Naive thymus-derived CD8-positive, alpha-beta T cell (primary cell): Measurements from ENCODE around the gene EIF3L. TPM values are rescaled to one million over a fixed set of nuclear protein-coding genes. Genes with fewer than 3 reads are reported as not detected.

Experiments used
- ATAC-seq, 2 donors: fragments of 150-1000 bp; cut with Tn5 transposase in 1 of 2; sonication (Bioruptor Pico), chemical (Tn5 transposase) in 1 of 2; 1 replicate in 1 of 2; 2 replicates in 1 of 2; pipeline ENCODE4 v1.10.0; 2021; ENCODE audit warnings: mild to moderate bottlenecking in 2 of 2, moderate library complexity in 2 of 2
- POLR2A ChIA-PET: fragments of 350-600 bp; sonication (Branson Sonifier 250); formaldehyde crosslinking; loops from one replicate; lab custom pipeline; 2021; ENCODE audit warnings: antibody characterized with exemption; lab: Charles Lee
- DNase-seq, 10 donors: peaks; one replicate each; pipeline versions ENCODE4 v3.0.0 to v3.0.0-alpha.2; 2020 to 2022
- H3K27ac Mint-ChIP-seq, 10 donors: one replicate each; pipeline ENCODE4 v1.8.0; 2020 to 2022; ENCODE audit warnings: mild to moderate bottlenecking in 10 of 10, mixed read lengths in 10 of 10, moderate library complexity in 4 of 10, inconsistent platforms in 1 of 10
- H3K27me3 Mint-ChIP-seq, 5 donors: one replicate each; pipeline ENCODE4 v1.8.0; 2021 to 2022; ENCODE audit warnings: mixed read lengths in 5 of 5
- H3K36me3 Mint-ChIP-seq, 3 donors: one replicate each; pipeline ENCODE4 v1.8.0; 2020 to 2022; ENCODE audit warnings: mixed read lengths in 3 of 3, mild to moderate bottlenecking in 2 of 3, inconsistent platforms in 1 of 3
- H3K4me1 Mint-ChIP-seq, 4 donors: one replicate each; pipeline ENCODE4 v1.8.0; 2021 to 2022; ENCODE audit warnings: mixed read lengths in 4 of 4
- H3K4me3 Mint-ChIP-seq, 10 donors: one replicate each; pipeline ENCODE4 v1.8.0; 2020 to 2022; ENCODE audit warnings: mild to moderate bottlenecking in 10 of 10, mixed read lengths in 10 of 10, moderate library complexity in 6 of 10, inconsistent platforms in 1 of 10
- H3K9me3 Mint-ChIP-seq, 9 donors: one replicate each; pipeline ENCODE4 v1.8.0; 2020 to 2022; ENCODE audit warnings: mixed read lengths in 9 of 9, mild to moderate bottlenecking in 3 of 9, inconsistent platforms in 1 of 9, moderate library complexity in 1 of 9
- polyA plus RNA-seq, 3 donors: library from polyadenylated mRNA; unstranded; fragments of 300-500 nt; fragmentation: Illumina TruSeq; gene quantifications; one replicate each; pipeline ENCODE4 v1.2.3, GENCODE V29; 2021
- total RNA-seq, 8 experiments: library from RNA in 2 of 8; stranded (reverse) in 2 of 8; gene quantifications; one replicate each; pipeline ENCODE4 v1.2.3 and lab custom pipeline; 2021 to 2026

Gene EIF3L
- total and polyA plus RNA-seq, 5 experiments from 2014 or later = 310 to 544 (median 395) TPM

- no peak for DNase-seq
- Mint-ChIP-seq H3K9me3 (no peaks in the 10 kb centered on the region), H3K4me1 (peaks cover 0 to 5% (median 0%) of the 10 kb centered on the region in 4 donors), H3K27me3 (no peaks in the 10 kb centered on the region), H3K4me3 (no peak overlapping the region), H3K36me3 (peaks cover 0 to 61% (median 6%) of the 10 kb centered on the region in 3 donors), H3K27ac (no peak overlapping the region)
- no peak for ATAC-seq
- POLR2A ChIA-PET = interaction anchor here (2.2 kb wide), 1 partner anchor 12 kb away, joined by 8 read pairs; the partner anchor contains the start of gene ANKRD54
Measured at GRCh38 chr22:37832022-37832857, 17.0 kb upstream of the EIF3L start.

- Mint-ChIP-seq H3K27me3 (no peaks in the 10 kb centered on the region), H3K27ac (peak overlapping the region in 6 of 10 donors; percentile 24 to 63 (median 38)), H3K4me3 (peak overlapping the region; percentile 56 to 83 (median 65)), H3K4me1 (peaks cover 7 to 22% (median 20%) of the 10 kb centered on the region in 4 donors), H3K9me3 (peaks cover 0 to 2% (median 0%) of the 10 kb centered on the region in 9 donors), H3K36me3 (peaks cover 0 to 27% (median under 1%) of the 10 kb centered on the region in 3 donors)
- no peak for ATAC-seq
- DNase-seq = no peak
- POLR2A ChIA-PET = interaction anchor here (0.6 to 1.2 kb wide), 4 partner anchors 14 to 295 kb away, joined by 3 read pairs; partner anchors contain the start of gene GALR3
Measured at GRCh38 chr22:37842015-37842793, 7.0 kb upstream of the EIF3L start.

GRCh38 chr22:37843741-37844089, 5.5 kb upstream of the EIF3L start:
- H3K27ac Mint-ChIP-seq = peak overlapping the region in 9 of 10 donors; percentile 75 to 94 (median 87)
- POLR2A ChIA-PET = interaction anchor here (0.5 to 1.9 kb wide), 16 partner anchors 9 to 1466 kb away, joined by 3 to 10 read pairs (median 5); partner anchors contain the start of genes C22orf23, GGA1, MICALL1 and POLR2F
- ATAC-seq (peak; percentile 31 to 43), DNase-seq (peak in 3 of 10 donors; percentile 22 to 77 (median 51))
- peaks cover 0 to 12% (median 0%) of the 10 kb centered on the region in 3 donors for H3K36me3 Mint-ChIP-seq
- H3K27me3 Mint-ChIP-seq = no peaks in the 10 kb centered on the region
- H3K9me3 Mint-ChIP-seq = peaks cover 0 to 2% (median 0%) of the 10 kb centered on the region in 9 donors
- peaks cover 9 to 34% (median 30%) of the 10 kb centered on the region in 4 donors for H3K4me1 Mint-ChIP-seq
- H3K4me3 Mint-ChIP-seq = peak overlapping the region; percentile 77 to 92 (median 88)

DNA sequence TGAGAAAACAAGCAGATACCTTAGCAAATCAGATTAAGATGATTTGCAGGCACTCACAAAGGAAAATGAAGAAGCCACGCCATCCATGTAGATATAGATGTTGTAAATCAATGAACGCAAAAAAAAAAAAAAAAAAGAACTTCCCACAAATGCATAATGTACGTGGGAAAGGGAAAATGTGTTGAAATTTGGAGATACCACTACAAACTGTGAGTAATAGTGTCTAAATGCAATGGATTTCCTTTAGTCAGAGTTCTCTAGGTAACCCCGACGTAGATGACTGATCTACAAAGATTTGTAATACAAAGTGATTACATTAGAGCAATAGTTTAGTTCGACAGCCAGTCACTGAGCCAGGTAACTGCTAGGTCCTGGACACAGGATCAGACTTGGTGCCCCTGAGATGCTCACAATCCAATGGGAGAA, 4.3 kb upstream of the EIF3L start:
- DNase-seq (no peak), ATAC-seq (no peak)
- POLR2A ChIA-PET = interaction anchor here (0.7 to 1.9 kb wide), 13 partner anchors 10 to 237 kb away, joined by 3 to 10 read pairs (median 5); partner anchors contain the start of gene GGA1
- H3K27me3 Mint-ChIP-seq = no peaks in the 10 kb centered on the region
- peaks cover 0 to 2% (median 0%) of the 10 kb centered on the region in 9 donors for H3K9me3 Mint-ChIP-seq
- peaks cover 0 to 4% (median 0%) of the 10 kb centered on the region in 3 donors for H3K36me3 Mint-ChIP-seq
- H3K27ac Mint-ChIP-seq = peak overlapping the region in 8 of 10 donors; percentile 86 to 94 (median 92)
- H3K4me1 Mint-ChIP-seq = peaks cover 16 to 44% (median 41%) of the 10 kb centered on the region in 4 donors
- H3K4me3 Mint-ChIP-seq = peak overlapping the region; percentile 76 to 93 (median 88)

DNA sequence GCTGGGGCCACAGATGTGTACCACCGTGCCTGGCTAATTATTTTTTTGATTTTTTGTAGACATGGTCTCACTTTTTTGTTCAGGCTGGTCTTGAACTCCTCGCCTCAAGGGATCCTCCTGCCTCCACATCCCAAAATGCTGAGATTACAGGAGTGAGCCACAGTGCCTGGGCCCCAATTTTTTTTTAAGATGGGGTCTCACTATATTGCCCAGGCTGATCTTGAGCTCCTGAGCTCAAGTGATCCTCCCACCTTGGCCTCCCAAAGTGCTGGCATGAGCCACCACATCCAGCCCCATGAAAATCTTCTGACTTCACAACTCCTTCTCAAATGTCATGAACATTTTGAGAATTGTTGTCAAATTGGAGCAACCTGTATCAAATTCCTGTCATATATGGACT, 2.8 kb upstream of the EIF3L start:
- peaks cover 0 to 11% (median 7%) of the 10 kb centered on the region in 3 donors for H3K36me3 Mint-ChIP-seq

DNA sequence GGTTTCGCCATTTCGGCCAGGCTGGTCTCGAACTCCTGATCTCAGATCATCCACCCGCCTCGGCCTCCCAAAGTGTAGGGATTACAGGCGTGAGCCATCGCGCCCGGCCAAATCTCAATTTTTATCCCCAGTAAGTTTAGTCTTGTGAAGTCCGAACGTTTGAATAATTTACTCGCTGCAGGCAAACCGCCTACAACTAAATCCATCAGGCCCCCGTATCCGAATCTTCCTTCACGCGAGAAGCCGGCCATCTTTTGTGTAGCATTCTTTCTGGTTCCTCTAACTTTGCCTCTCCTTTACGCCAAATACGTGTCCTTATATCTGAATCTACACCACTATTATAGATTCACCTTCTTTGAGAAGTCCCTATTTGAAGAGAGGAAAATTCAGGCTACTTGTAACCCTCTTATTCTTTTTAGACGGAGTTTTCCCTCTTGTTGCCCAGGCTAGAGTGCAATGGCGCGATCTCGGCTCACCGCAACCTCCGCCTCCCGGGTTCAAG, 581 bp upstream of the EIF3L start:
- ATAC-seq (no peak), DNase-seq (peak in 5 of 10 donors; percentile 4 to 42 (median 16))
- H3K4me1 Mint-ChIP-seq = peaks cover 21 to 57% (median 48%) of the 10 kb centered on the region in 4 donors
- H3K27ac Mint-ChIP-seq = peak overlapping the region; percentile 97 to 100 (median 99)
- peaks cover 0 to 2% (median 0%) of the 10 kb centered on the region in 9 donors for H3K9me3 Mint-ChIP-seq
- peak overlapping the region; percentile 88 to 99 (median 97) for H3K4me3 Mint-ChIP-seq
- peaks cover 0 to 31% (median 7%) of the 10 kb centered on the region in 3 donors for H3K36me3 Mint-ChIP-seq
- POLR2A ChIA-PET = interaction anchor here (0.7 kb wide), 2 partner anchors 17 to 167 kb away, joined by 3 to 5 read pairs; no protein-coding TSS in a partner anchor
- H3K27me3 Mint-ChIP-seq = no peaks in the 10 kb centered on the region

More for the DNA sequence above, 2.8 kb upstream of the EIF3L start:
- H3K4me3 Mint-ChIP-seq = peak overlapping the region in 5 of 10 donors; percentile 5 to 60 (median 32)
- POLR2A ChIA-PET = no interaction called here
- H3K27me3 Mint-ChIP-seq = no peaks in the 10 kb centered on the region
- no peak for DNase-seq
- peak overlapping the region in 1 of 10 donors; percentile 59 for H3K27ac Mint-ChIP-seq
- H3K4me1 Mint-ChIP-seq = peaks cover 20 to 55% (median 52%) of the 10 kb centered on the region in 4 donors
- H3K9me3 Mint-ChIP-seq = peaks cover 0 to 2% (median 0%) of the 10 kb centered on the region in 9 donors
- ATAC-seq = no peak

DNA sequence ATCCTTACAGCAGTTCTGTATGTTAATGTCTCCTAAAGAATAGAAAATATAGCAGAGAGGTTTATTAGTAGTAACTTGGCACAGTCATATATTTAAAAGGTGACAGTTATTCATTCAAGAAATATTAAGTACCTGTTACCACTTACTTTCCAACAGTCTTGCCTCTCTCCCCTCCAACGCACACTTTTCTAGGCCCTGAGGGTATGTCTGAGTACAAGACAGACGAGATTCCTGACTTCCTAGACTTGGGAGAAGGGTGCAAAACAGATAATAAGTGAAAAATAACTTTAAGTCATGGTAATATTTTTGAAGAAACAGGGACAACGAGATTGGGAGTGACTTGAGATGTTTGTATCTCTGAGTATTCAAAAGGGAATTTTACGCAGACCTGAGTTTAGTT, 1.6 kb downstream of the EIF3L start:
- ATAC-seq = no peak

GRCh38 chr22:37852418-37852817, 3.2 kb downstream of the EIF3L start:
- POLR2A ChIA-PET = interaction anchor here (2.2 kb wide), 1 partner anchor 9 kb away, joined by 6 read pairs; the partner anchor contains the start of gene ANKRD54
- Mint-ChIP-seq H3K27ac (peak overlapping the region in 5 of 10 donors; percentile 40 to 81 (median 56)), H3K4me3 (peak overlapping the region in 1 of 10 donors; percentile 9), H3K9me3 (no peaks in the 10 kb centered on the region), H3K36me3 (peaks cover 0 to 67% (median 15%) of the 10 kb centered on the region in 3 donors), H3K27me3 (no peaks in the 10 kb centered on the region), H3K4me1 (peaks cover 32 to 73% (median 62%) of the 10 kb centered on the region in 4 donors)
- ATAC-seq (no peak), DNase-seq (no peak)

More for the DNA sequence above, 1.6 kb downstream of the EIF3L start:
- Mint-ChIP-seq H3K36me3 (peaks cover 0 to 52% (median 15%) of the 10 kb centered on the region in 3 donors), H3K4me3 (peak overlapping the region; percentile 38 to 99 (median 96)), H3K27me3 (no peaks in the 10 kb centered on the region), H3K4me1 (peaks cover 32 to 72% (median 63%) of the 10 kb centered on the region in 4 donors), H3K9me3 (no peaks in the 10 kb centered on the region), H3K27ac (peak overlapping the region in 9 of 10 donors; percentile 40 to 99 (median 53))
- POLR2A ChIA-PET = no interaction called here
- no peak for DNase-seq

DNA sequence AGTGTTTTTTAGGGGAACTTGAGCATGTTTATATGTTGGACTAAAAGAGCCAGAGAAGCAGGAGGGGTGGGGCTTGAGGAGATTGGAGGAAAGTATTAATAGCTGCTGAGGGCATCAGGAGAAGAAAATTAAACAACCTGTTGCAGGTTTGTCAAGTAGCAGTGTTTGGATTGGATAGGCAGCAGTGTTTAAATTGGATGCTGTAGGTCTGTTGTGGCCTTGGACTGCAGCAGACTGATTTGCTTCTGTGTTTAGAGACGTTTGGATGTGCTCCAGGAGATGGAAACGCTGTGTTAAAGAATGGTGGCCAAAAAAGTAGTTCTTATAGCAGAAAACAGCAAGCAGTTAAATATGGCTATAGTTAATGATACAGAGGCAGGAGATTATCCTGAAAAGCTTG, 5.7 kb downstream of the EIF3L start:
- Mint-ChIP-seq H3K9me3 (no peaks in the 10 kb centered on the region), H3K36me3 (peaks cover 0 to 90% (median 15%) of the 10 kb centered on the region in 3 donors), H3K27me3 (no peaks in the 10 kb centered on the region), H3K4me1 (peaks cover 23 to 55% (median 41%) of the 10 kb centered on the region in 4 donors), H3K27ac (peak overlapping the region in 5 of 10 donors; percentile 6 to 56 (median 17)), H3K4me3 (no peak overlapping the region)
- no peak for ATAC-seq
- POLR2A ChIA-PET = interaction anchor here (1.2 kb wide), 1 partner anchor 11 kb away, joined by 5 read pairs; the partner anchor contains the start of gene ANKRD54
- no peak for DNase-seq

DNA sequence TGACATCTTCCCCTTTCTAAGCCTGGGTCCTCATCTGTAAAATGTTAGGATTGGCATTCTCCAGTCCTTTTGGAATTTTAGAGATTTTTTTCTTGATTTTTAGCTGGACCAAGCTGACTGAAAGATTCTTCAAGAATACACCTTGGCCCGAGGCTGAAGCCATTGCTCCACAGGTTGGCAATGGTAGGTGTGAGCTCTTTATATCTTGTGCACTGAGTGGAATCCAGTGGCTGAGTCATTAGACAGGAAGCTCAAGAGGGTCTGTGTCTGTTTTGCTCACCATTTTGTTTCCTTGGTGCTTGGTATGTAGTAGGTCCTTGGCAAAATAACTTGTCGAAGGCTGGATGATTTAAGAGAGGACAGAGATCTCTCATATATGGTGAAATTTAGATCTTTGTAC, 6.2 kb downstream of the EIF3L start:
- peak overlapping the region in 1 of 10 donors; percentile 30 for H3K4me3 Mint-ChIP-seq
- POLR2A ChIA-PET = interaction anchor here (1.2 kb wide), 1 partner anchor 11 kb away, joined by 5 read pairs; the partner anchor contains the start of gene ANKRD54
- H3K27ac Mint-ChIP-seq = peak overlapping the region in 5 of 10 donors; percentile 1 to 62 (median 22)
- H3K27me3 Mint-ChIP-seq = no peaks in the 10 kb centered on the region
- no peaks in the 10 kb centered on the region for H3K9me3 Mint-ChIP-seq
- peaks cover 23 to 51% (median 38%) of the 10 kb centered on the region in 4 donors for H3K4me1 Mint-ChIP-seq
- DNase-seq (no peak), ATAC-seq (no peak)
- peaks cover 0 to 95% (median 15%) of the 10 kb centered on the region in 3 donors for H3K36me3 Mint-ChIP-seq

DNA sequence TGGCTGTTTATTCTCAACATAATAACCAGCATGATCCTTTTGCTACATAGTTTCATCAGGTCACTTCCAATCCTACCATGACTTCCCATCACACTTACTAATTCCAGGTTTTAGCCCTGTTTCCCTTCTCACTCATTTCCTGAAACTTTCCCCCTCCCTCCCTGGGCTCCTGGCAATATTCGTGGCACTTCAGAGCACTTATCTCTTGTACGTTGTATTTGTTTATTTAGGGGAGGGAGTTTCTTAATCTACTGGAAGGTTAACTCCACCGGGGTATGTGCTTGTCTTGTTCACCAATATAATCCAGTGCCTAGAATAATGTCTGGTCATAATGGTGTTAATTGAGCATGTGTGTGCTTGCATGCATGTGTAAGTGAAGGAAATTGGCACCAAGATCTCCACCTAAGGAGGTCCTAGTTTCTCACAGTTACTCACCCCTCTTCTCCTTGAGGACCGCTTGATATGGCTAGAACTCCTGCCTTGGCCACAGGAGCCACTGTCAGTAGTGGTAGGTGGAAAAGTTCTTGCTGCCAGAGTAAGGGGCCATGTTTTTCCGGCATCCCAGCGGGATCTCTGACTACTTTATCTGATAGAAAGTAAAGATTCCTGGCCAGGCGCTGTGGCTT, 11.7 kb downstream of the EIF3L start:
- Mint-ChIP-seq H3K9me3 (no peaks in the 10 kb centered on the region), H3K27me3 (no peaks in the 10 kb centered on the region), H3K27ac (peak overlapping the region in 2 of 10 donors; percentile 12 to 70), H3K36me3 (peaks cover 9 to 97% (median 13%) of the 10 kb centered on the region in 3 donors), H3K4me1 (peaks cover 4 to 10% (median 9%) of the 10 kb centered on the region in 4 donors), H3K4me3 (no peak overlapping the region)
- POLR2A ChIA-PET = no interaction called here
- DNase-seq = no peak
- ATAC-seq = no peak
